LNCAP (cell line): ENCODE data around the gene COL6A1.

ENCODE experiments used
- TF ChIP-seq, protein P1 (sequence below): fragments of 450-650 bp; IDR thresholded peaks from 2 replicates; pipeline ENCODE4 v1.5.1; 2017; ENCODE audit warnings: mild to moderate bottlenecking

Gene COL6A1

DNA sequence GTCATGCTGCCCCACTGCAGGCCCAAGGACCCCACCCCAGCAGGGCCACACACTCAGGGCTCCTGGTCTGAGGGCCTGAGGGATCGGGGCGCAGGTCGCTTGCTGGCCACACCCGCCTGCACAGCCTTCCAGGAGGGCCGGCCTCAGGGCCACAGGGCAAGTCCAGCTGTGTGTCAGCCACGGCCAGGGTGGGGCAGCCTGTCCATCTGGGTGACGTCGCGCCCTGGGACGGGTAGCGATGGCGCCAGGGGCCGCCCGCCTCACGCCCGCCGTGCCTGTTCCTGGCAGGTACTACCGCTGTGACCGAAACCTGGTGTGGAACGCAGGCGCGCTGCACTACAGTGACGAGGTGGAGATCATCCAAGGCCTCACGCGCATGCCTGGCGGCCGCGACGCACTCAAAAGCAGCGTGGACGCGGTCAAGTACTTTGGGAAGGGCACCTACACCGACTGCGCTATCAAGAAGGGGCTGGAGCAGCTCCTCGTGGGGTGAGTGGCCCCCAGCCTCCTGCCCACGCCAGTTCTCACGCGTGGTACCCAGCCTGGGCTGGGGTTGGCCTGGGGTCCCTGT is 2.5 kb downstream of the COL6A1 start:
- TF ChIP-seq, protein P1, sequence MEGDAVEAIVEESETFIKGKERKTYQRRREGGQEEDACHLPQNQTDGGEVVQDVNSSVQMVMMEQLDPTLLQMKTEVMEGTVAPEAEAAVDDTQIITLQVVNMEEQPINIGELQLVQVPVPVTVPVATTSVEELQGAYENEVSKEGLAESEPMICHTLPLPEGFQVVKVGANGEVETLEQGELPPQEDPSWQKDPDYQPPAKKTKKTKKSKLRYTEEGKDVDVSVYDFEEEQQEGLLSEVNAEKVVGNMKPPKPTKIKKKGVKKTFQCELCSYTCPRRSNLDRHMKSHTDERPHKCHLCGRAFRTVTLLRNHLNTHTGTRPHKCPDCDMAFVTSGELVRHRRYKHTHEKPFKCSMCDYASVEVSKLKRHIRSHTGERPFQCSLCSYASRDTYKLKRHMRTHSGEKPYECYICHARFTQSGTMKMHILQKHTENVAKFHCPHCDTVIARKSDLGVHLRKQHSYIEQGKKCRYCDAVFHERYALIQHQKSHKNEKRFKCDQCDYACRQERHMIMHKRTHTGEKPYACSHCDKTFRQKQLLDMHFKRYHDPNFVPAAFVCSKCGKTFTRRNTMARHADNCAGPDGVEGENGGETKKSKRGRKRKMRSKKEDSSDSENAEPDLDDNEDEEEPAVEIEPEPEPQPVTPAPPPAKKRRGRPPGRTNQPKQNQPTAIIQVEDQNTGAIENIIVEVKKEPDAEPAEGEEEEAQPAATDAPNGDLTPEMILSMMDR: no peak

DNA sequence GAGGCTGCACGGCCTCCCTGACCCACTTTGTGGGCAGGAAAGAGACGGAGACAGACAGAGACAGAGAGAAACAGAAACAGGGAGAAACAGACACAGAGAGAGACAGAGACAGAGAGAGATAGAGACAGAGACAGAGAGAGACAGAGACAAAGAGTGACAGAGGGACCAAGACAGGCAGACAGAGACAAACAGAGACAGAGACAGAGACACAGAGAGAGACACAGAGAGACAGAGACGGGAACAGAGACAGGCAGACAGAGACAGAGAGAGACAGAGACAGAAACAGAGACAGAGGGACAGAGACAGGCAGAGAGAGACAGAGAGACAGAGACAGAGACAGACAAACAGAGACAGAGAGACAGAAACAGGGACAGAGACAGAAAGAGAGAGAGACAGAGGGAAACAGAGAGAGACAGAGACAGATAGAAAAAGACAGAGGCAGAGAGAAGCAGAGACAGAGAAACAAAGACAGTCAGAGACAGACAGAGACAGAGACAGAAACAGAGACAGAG is 3.1 kb downstream of the COL6A1 start:
- TF ChIP-seq, protein P1: no peak

DNA sequence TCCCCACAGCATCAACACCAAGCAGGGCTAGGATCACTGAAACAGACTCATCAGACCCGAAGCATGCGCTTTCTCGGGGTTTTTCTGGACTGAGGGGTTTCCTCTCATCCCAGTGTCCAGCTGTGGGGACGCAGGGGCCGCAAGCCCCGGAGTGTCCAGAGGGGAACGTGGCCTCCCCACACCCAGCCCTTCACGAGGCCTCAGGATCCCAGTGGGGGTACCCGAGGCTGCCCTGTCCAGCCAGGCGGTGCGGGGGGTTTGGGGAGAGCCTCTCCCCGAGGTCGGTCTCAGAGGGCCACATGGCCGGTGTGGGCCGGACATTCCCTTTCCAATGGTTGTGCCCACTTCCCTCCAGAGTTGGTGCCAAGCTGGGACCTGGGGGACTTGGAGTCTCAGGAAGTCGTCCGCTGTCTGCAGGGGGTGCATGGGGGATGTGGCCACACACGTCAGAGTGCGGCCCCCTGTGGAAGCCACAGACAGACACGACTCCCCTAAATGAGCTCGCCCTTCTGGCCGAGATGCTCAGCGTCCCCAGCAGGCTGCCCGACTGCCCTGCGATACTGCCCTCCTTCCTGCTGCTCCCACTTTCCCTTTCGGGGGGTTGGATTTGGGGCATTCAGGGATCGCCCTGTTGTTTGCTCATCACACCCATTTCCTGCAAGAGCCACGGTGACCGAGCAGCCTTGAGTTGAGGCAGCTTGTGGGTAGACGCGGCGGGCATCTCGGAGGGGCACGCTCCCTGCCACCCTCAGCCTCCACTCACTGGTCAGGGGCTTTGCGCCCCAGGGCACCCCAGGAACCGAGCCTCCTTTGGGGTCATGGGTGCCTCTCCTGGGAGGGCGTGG is 4.1 kb downstream of the COL6A1 start:
- TF ChIP-seq, protein P1: no peak

DNA sequence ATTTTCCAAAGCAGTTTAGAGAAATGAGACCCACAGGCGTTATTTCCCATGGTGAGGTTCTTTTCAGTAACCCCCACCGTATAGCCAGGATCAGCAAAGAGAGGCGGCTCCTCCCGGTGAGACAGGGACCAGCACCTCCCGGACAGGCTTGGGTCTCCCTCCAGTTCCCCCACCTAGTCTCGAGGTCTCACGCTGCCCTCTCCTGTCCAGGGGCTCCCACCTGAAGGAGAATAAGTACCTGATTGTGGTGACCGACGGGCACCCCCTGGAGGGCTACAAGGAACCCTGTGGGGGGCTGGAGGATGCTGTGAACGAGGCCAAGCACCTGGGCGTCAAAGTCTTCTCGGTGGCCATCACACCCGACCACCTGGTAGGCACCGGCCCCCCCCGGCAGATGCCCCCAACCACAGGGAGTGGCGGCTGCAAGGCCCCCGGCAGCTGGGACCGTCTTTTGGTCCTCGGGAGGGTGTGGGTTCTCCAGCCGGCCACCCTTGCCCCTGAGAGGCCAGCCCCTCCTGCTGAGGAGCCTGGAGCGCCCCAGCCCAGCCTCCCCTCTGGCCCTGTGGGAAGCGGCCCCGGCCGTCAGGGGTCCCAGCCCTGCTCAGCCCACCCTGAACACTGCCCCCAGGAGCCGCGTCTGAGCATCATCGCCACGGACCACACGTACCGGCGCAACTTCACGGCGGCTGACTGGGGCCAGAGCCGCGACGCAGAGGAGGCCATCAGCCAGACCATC is 4.9 kb downstream of the COL6A1 start:
- TF ChIP-seq, protein P1: no peak

DNA sequence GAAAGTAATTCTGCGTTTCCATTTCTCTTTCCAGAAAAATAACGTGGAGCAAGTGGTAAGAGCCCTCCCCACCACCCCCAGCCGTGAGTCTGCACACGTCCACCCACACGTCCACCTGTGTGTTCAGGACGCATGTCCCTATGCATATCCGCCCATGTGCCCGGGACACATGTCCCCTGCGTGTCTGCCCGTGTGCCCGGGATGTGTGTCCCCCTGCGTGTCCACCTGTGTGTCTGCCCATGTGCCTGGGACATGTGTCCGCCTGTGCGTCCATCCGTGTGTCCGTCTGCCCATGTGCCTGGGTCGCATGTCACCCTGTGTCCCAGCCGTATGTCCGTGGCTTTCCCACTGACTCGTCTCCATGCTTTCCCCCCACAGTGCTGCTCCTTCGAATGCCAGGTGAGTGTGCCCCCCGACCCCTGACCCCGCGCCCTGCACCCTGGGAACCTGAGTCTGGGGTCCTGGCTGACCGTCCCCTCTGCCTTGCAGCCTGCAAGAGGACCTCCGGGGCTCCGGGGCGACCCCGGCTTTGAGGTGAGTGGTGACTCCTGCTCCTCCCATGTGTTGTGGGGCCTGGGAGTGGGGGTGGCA is 5.6 kb downstream of the COL6A1 start:
- TF ChIP-seq, protein P1: no peak

DNA sequence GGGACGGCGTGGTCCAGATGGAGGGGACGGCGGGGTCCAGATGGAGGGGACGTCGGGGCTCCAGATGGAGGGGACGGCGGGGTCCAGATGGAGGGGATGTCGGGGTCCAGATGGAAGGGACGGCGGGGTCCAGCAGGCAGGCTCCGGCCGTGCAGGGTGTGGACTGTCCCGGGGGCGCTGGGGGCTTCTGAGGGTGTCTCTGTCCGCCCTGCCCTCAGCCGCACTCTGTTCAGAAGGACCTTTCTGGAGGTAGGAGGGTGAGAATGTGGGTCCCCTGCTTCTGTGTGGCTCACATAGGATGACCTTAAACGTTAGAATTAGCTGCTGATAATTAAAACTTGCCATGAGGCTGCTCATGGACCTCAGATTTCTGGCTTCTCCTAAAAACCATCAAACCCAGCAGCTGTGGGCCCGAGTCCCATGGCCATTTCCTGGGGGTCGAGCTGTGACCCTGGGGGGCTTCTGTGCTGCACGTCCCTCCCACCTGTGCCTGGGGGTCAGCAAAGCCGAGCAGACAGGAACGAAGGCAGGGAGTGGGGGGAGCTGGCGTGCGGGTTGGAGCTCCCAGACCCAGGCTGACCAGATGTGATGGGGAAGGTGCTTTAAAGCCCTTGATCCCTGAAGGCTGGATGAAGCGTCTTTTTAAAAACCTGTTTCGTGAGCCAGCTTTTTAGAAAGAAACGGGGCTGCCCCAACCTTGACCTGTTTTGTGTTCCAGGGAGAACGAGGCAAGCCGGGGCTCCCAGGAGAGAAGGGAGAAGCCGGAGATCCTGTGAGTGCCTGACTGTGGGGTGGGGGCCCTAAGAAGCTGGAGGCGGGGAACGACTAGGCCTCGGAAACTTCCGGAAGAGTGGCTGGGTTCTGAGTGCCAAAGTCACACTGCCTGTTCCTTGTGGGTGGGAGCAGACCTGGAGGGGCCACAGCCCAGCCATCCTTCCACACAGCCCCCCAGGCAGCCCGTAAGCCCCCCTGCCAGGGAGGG is 7.1 kb downstream of the COL6A1 start:
- TF ChIP-seq, protein P1: no peak
